Measurements from ENCODE around the gene BANK1.
"Not testable (repeated sequence)": the region's sequence is repeated elsewhere in the genome, so short reads cannot be mapped to it uniquely, and the experiment has no call there.

BANK1 gene

GRCh38 chr4:101824500-101824899 lies 34.0 kb downstream of the BANK1 start:
- DNase-seq, result no peak

- DNase-seq, result no peak
Measured at GRCh38 chr4:101825953-101826352, 35.4 kb downstream of the BANK1 start.

- DNase-seq, result no peak
Measured at GRCh38 chr4:101831816-101832215, 41.3 kb downstream of the BANK1 start.

GRCh38 chr4:101833480-101833879 lies 43.0 kb downstream of the BANK1 start:
- no peak for DNase-seq

- DNase-seq, result no peak
Measured at GRCh38 chr4:101835121-101835904, 44.8 kb downstream of the BANK1 start.

- no peak for DNase-seq
Measured at GRCh38 chr4:101843054-101843453, 52.5 kb downstream of the BANK1 start.

GRCh38 chr4:101846550-101846949 lies 56.0 kb downstream of the BANK1 start:
- DNase-seq, result no peak

- DNase-seq, result no peak
Measured at GRCh38 chr4:101850698-101851097, 60.2 kb downstream of the BANK1 start.

- DNase-seq, result no peak
Measured at GRCh38 chr4:101851672-101852071, 61.1 kb downstream of the BANK1 start.

- DNase-seq, result no peak
Measured at GRCh38 chr4:101853028-101853427, 62.5 kb downstream of the BANK1 start.

- no peak for DNase-seq
Measured at GRCh38 chr4:101853691-101854090, 63.2 kb downstream of the BANK1 start.

- no peak for DNase-seq
Measured at GRCh38 chr4:101855239-101855638, 64.7 kb downstream of the BANK1 start.

- DNase-seq, result no peak
Measured at GRCh38 chr4:101856149-101856548, 65.6 kb downstream of the BANK1 start.

GRCh38 chr4:101857176-101857575 lies 66.6 kb downstream of the BANK1 start:
- no peak for DNase-seq

- DNase-seq, result no peak
Measured at GRCh38 chr4:101858641-101859040, 68.1 kb downstream of the BANK1 start.

- DNase-seq, result no peak
Measured at GRCh38 chr4:101862595-101862994, 72.1 kb downstream of the BANK1 start.

GRCh38 chr4:101864660-101865059 lies 74.1 kb downstream of the BANK1 start:
- no peak for DNase-seq

GRCh38 chr4:101865501-101866062 lies 75.1 kb downstream of the BANK1 start:
- DNase-seq, result no peak

- DNase-seq, result no peak
Measured at GRCh38 chr4:101870874-101871273, 80.3 kb downstream of the BANK1 start.

GRCh38 chr4:101871962-101872676 lies 81.6 kb downstream of the BANK1 start:
- DNase-seq, result no peak

GRCh38 chr4:101885574-101885973 lies 95.0 kb downstream of the BANK1 start:
- DNase-seq, result no peak

- DNase-seq, result no peak
Measured at GRCh38 chr4:101886826-101887225, 96.3 kb downstream of the BANK1 start.

- no peak for DNase-seq
Measured at GRCh38 chr4:101888472-101888871, 97.9 kb downstream of the BANK1 start.

- DNase-seq, result not testable (repeated sequence)
Measured at GRCh38 chr4:101905527-101905926, 115.0 kb downstream of the BANK1 start.

Data from activated gamma-delta T cell treated with Interleukin-2 at 50 U/mL for 16 hours (primary cell).